Stimulated activated naive B cell treated with anti-CD40 and anti-IgM and Interleukin-4, amounts not matched to agents 10 μg/mL and 1 μg/mL and 100 μg/mL, for 72 hours (primary cell): ENCODE results near the gene RELN.

ENCODE experiments used
- ATAC-seq, 2 donors: fragments of 150-1000 bp; cut with Tn5 transposase; replicated peaks; 2 replicates each; pipeline ENCODE4 v1.10.0; 2021; ENCODE audit warnings: moderate library complexity in 1 of 2
- DNase-seq: peaks from one replicate; pipeline ENCODE4 v3.0.0; 2021
- H3K27ac Mint-ChIP-seq: one replicate; pipeline ENCODE4 v1.8.0; 2022; ENCODE audit warnings: mild to moderate bottlenecking, mixed read lengths
- H3K27me3 Mint-ChIP-seq, 2 donors: one replicate each; pipeline ENCODE4 v1.8.0; 2022; ENCODE audit warnings: mixed read lengths in 2 of 2
- H3K36me3 Mint-ChIP-seq, 2 donors: one replicate each; pipeline ENCODE4 v1.8.0; 2022; ENCODE audit warnings: mixed read lengths in 2 of 2, mild to moderate bottlenecking in 1 of 2
- H3K4me1 Mint-ChIP-seq, 2 donors: one replicate each; pipeline ENCODE4 v1.8.0; 2022; ENCODE audit warnings: mixed read lengths in 2 of 2, mild to moderate bottlenecking in 1 of 2
- H3K4me3 Mint-ChIP-seq, 2 donors: one replicate each; pipeline ENCODE4 v1.8.0; 2022; ENCODE audit warnings: mild to moderate bottlenecking in 2 of 2, mixed read lengths in 2 of 2, moderate library complexity in 1 of 2
- H3K9me3 Mint-ChIP-seq, 2 donors: one replicate each; pipeline ENCODE4 v1.8.0; 2022; ENCODE audit warnings: mixed read lengths in 2 of 2, mild to moderate bottlenecking in 1 of 2

Gene RELN

GRCh38 chr7:103437623-103438022 lies 551.8 kb downstream of the RELN start:
- Mint-ChIP-seq H3K27me3 (peaks cover 44 to 56% of the 10 kb centered on the region in 2 donors), H3K36me3 (no peaks in the 10 kb centered on the region), H3K4me1 (peaks cover 3 to 7% of the 10 kb centered on the region in 2 donors), H3K27ac (no peak overlapping the region), H3K9me3 (peaks cover 3% of the 10 kb centered on the region in 2 donors), H3K4me3 (no peak overlapping the region)
- no peak for ATAC-seq
- no peak for DNase-seq

DNA sequence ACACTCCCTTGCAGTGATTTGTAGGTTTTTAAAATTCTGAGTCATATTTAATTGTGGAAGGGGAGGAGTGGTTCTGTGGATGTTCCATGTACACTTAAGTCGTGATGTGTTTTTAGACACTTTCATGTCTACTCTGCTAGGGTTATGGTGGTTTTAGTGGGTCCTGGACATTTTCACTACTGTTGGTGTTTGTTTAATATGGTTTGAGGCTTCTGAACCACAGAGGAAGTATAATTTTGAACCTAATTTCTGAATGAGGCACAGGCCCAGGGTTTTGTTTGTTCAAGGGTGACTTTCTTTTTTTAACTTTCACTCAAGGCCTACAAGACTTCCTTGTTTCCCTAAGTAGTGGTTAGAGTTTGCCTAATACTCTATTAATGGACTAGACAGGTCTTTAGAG lies 556.7 kb downstream of the RELN start:
- Mint-ChIP-seq H3K27me3 (peaks cover 17 to 23% of the 10 kb centered on the region in 2 donors), H3K36me3 (no peaks in the 10 kb centered on the region), H3K4me3 (no peak overlapping the region), H3K9me3 (peaks cover 0 to 3% of the 10 kb centered on the region in 2 donors), H3K27ac (no peak overlapping the region), H3K4me1 (peaks cover 5 to 11% of the 10 kb centered on the region in 2 donors)
- DNase-seq: no peak
- ATAC-seq: peak; percentile 77 to 78

DNA sequence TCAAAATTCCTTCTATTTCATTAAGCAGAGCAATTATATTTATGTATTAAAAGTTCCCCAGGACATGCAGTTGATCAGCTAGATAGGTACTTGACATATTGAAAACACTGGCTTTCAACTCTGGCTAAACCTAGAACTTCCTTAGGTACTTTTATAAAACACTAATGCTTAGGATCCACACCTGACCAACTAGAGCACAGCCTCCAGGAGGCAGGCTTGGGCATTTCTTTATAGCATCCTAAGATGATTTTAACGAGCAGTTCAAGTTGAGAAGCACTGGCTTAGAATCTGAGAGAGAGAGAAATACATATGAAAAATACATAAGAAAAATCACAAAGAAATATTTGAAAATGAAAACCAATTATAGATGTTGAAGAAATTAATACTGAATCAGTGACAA lies 564.3 kb downstream of the RELN start:
- Mint-ChIP-seq H3K4me1 (no peaks in the 10 kb centered on the region), H3K4me3 (no peak overlapping the region), H3K36me3 (no peaks in the 10 kb centered on the region), H3K27ac (no peak overlapping the region), H3K9me3 (no peaks in the 10 kb centered on the region), H3K27me3 (peaks cover 17% of the 10 kb centered on the region in 2 donors)
- ATAC-seq (no peak), DNase-seq (no peak)

DNA sequence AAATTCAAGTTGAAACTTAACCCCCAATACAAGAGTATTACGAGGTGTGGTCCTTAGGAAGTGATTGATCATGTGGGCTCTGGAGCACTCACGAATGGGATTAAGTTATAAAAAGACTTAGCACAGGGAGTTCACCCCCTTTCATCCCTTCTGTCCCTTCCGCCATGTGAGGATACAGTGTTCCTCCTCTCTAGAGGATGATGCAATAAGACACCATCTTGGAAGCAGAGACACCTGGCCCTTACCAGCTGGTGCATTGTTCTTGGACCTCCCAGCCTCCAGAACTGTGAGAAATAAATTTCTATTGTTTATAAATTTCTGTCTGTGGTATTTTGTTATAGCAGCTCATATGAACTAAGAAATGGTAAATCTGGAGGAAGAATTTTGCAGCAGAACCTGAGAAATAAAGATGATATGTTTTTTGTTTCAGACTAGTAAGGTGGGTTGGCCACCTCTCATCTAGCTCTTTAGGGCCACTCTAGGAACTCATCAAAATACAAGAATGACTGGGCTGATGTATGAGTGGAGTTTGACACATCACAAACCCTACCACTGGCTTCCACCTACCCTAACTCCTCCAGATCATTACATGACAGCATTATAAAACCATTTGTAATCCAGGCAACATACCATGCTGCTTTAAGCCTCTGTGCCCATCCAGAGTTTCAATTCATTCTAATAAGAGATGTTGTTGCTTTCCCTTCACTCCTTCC lies 565.8 kb downstream of the RELN start:
- Mint-ChIP-seq H3K4me1 (no peaks in the 10 kb centered on the region), H3K27me3 (peaks cover 17 to 21% of the 10 kb centered on the region in 2 donors), H3K27ac (no peak overlapping the region), H3K4me3 (no peak overlapping the region), H3K9me3 (no peaks in the 10 kb centered on the region), H3K36me3 (no peaks in the 10 kb centered on the region)
- DNase-seq (no peak), ATAC-seq (no peak)
